ENCODE results near the gene SARDH. TPM values are rescaled to one million over a fixed set of nuclear protein-coding genes. Genes with fewer than 3 reads are reported as not detected.

Gene SARDH
- total and polyA plus RNA-seq, 7 donors: 0.49 to 3.0 (median 1.9) TPM; not detected in 1

- 32% methylated on average over 39 of the region's 39 CpGs for WGBS, 2 donors
- Histone ChIP-seq H3K4me3 (peak overlapping the region; percentile 3 to 44 (median 31)), H3K4me1 (peaks cover 0 to 15% (median 15%) of the 10 kb centered on the region in 4 donors), H3K27me3 (peaks cover 0 to 27% (median 9%) of the 10 kb centered on the region in 3 donors), H3K27ac (no peak overlapping the region), H3K36me3 (no peaks in the 10 kb centered on the region), H3K9me3 (no peaks in the 10 kb centered on the region)
- no peak for TF ChIP-seq EP300 (IDR thresholded peaks at IDR 0.05)
- no peak for TF ChIP-seq CTCF (IDR thresholded peaks at IDR 0.05)
- no peak for TF ChIP-seq POLR2A (IDR thresholded peaks at IDR 0.05)
- TF ChIP-seq POLR2AphosphoS5 (IDR thresholded peaks at IDR 0.05): no peak
- DNase-seq: peak; percentile 56
- intact Hi-C loops (cut with DNase I): no loop called here
Measured at GRCh38 chr9:133702798-133703590, 35.2 kb downstream of the SARDH start.

- Histone ChIP-seq H3K4me3 (peak overlapping the region; percentile 3 to 44 (median 31)), H3K27me3 (peaks cover 0 to 27% (median 9%) of the 10 kb centered on the region in 3 donors), H3K4me1 (peaks cover 0 to 15% (median 15%) of the 10 kb centered on the region in 4 donors), H3K36me3 (no peaks in the 10 kb centered on the region), H3K9me3 (no peaks in the 10 kb centered on the region), H3K27ac (no peak overlapping the region)
- TF ChIP-seq POLR2AphosphoS5 (IDR thresholded peaks at IDR 0.05): no peak
- intact Hi-C loops (cut with DNase I): no loop called here
- DNase-seq: peak; percentile 73
- 25 to 37% methylated on average over 39 of the region's 39 CpGs for WGBS, 2 donors
Measured at GRCh38 chr9:133701981-133702797, 36.0 kb downstream of the SARDH start.

GRCh38 chr9:133701321-133701980 lies 36.7 kb downstream of the SARDH start:
- intact Hi-C loops (cut with DNase I): no loop called here
- DNase-seq: peak; percentile 48
- Histone ChIP-seq H3K27me3 (peaks cover 0 to 27% (median 9%) of the 10 kb centered on the region in 3 donors), H3K4me1 (peaks cover 0 to 15% (median 15%) of the 10 kb centered on the region in 4 donors), H3K36me3 (no peaks in the 10 kb centered on the region), H3K4me3 (no peak overlapping the region), H3K27ac (no peak overlapping the region), H3K9me3 (no peaks in the 10 kb centered on the region)
- TF ChIP-seq CTCF (IDR thresholded peaks at IDR 0.05) (no peak), POLR2AphosphoS5 (IDR thresholded peaks at IDR 0.05) (no peak), POLR2A (IDR thresholded peaks at IDR 0.05) (no peak), EP300 (IDR thresholded peaks at IDR 0.05) (no peak)
- WGBS, 2 donors: 63 to 82% methylated on average over 33 of the region's 33 CpGs

- peak; percentile 14 for DNase-seq
- TF ChIP-seq POLR2AphosphoS5 (IDR thresholded peaks at IDR 0.05) (no peak), EP300 (IDR thresholded peaks at IDR 0.05) (no peak), POLR2A (IDR thresholded peaks at IDR 0.05) (no peak)
- WGBS, 2 donors: 49 to 56% methylated on average over 4 of the region's 4 CpGs
- no peak overlapping the region for H3K27ac ChIP-seq
- no peak overlapping the region for H3K4me3 ChIP-seq
- peaks cover 0 to 27% (median 9%) of the 10 kb centered on the region in 3 donors for H3K27me3 ChIP-seq
- peaks cover 0 to 15% (median 15%) of the 10 kb centered on the region in 4 donors for H3K4me1 ChIP-seq
- intact Hi-C loops (cut with DNase I): no loop called here
- H3K36me3 ChIP-seq: no peaks in the 10 kb centered on the region
- H3K9me3 ChIP-seq: no peaks in the 10 kb centered on the region
Measured at GRCh38 chr9:133700819-133701320, 37.3 kb downstream of the SARDH start.

- intact Hi-C loops (cut with DNase I): no loop called here
- peaks cover 0 to 15% (median 15%) of the 10 kb centered on the region in 4 donors for H3K4me1 ChIP-seq
- no peak for DNase-seq
Measured at GRCh38 chr9:133699546-133699945, 38.6 kb downstream of the SARDH start.

More at GRCh38 chr9:133699546-133699945, 38.6 kb downstream of the SARDH start:
- H3K27ac ChIP-seq: no peak overlapping the region
- H3K36me3 ChIP-seq: no peaks in the 10 kb centered on the region
- 95% methylated on average over 6 of the region's 6 CpGs for WGBS, 2 donors
- no peak for TF ChIP-seq EP300 (IDR thresholded peaks at IDR 0.05)
- no peak for TF ChIP-seq CTCF (IDR thresholded peaks at IDR 0.05)
- no peak for TF ChIP-seq POLR2A (IDR thresholded peaks at IDR 0.05)
- no peak for TF ChIP-seq POLR2AphosphoS5 (IDR thresholded peaks at IDR 0.05)
- no peak overlapping the region for H3K4me3 ChIP-seq
- no peaks in the 10 kb centered on the region for H3K9me3 ChIP-seq
- H3K27me3 ChIP-seq: peaks cover 0 to 24% (median 9%) of the 10 kb centered on the region in 3 donors
